Caki2 (cell line): ENCODE results near the gene CCDC9B. TPM values are rescaled to one million over a fixed set of nuclear protein-coding genes. Genes with fewer than 3 reads are reported as not detected.
A peak's percentile ranks its signal among the peaks of the same experiment; 100 is the strongest.

Experiments
- DNase-seq: peaks from one replicate; pipeline ENCODE4 v3.0.0-alpha.2; 2015; ENCODE audit warnings: low read depth
- in situ Hi-C: cut with HindIII; loops from 2 replicates; pipeline ENCODE4 v1.10.0; 2016; ENCODE audit warnings: low sequenced_read_pairs, low pct_unique_long_range_greater_than_20kb, mixed read lengths
- total RNA-seq: library from RNA; depleted of rRNA; stranded (reverse); fragments of >200 nt; shearing (Covaris generic); gene quantifications from 2 replicates; pipeline ENCODE4 v1.2.3, GENCODE V29; 2014; ENCODE audit warnings: low replicate concordance; rRNA removed

CCDC9B gene
- total RNA-seq, 1 experiment from 2014 or later: 10.1 TPM

DNA sequence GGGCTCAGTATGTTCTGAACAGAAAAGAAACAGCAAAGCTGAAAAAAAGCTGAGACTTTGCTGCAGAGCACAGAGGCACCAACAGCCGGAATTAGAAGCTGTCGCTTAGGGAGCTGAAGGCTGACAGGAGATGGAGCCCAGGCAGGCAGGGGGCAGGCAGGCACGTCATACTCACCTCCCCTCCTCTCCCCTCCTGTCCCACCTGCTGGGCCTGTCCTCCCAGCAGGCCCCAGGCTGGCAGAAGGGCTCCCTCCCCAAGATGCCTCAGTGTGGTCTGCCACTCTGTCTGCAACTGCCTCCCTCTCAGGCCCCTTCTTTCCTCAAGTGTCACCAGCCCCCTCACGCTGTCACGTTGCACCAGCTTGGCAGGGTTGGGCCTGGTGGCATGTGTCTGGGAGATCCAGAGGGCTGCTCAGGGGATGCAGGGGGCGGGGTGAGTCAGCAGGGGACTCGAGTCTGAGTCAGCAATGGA lies 54.6 kb downstream of the CCDC9B start:
- DNase-seq: no peak
- in situ Hi-C loops: no loop called here

DNA sequence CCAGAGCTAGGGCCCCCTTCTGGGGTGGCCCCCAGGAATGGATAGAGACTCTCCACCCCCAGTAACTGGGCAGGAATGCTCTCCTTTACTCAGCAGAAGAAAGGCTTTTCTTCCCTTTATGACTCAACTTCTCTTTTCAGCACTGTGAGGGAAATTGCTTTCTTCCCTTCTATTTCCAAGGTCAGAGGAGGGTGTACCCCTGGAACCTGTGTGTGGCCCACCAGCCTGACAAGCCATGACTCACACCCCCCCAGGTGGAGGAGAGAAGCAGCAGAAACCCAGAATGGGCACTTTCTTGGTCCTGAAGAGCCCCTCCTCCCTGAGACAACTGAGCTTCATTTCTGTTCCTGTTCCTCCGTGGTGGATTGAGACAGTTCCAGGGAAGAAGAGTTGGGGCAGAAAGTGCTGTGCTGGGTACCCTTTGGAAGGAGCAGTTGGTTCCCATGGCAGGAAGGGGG lies 55.2 kb downstream of the CCDC9B start:
- in situ Hi-C loops: no loop called here
- no peak for DNase-seq

DNA sequence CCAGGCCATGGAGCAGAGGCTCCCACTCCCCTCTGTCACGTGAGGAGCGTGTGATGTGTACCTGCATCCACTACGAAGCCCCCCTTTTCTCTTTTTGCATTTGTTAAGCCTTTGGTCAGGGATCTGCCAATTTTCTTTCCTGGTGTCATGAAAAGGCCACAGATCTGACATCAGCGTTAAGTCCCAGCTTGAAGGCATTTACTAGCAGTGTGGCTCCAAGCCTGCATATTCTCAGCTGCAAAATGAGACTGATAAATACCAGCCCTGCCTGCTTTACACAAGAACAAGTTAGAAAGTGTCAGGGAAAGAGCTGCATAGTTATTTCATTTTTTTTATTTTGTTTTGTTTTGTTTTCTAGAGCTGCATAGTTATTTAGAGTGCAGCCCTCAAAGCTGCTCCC lies 55.6 kb downstream of the CCDC9B start:
- in situ Hi-C loops: no loop called here
- no peak for DNase-seq

DNA sequence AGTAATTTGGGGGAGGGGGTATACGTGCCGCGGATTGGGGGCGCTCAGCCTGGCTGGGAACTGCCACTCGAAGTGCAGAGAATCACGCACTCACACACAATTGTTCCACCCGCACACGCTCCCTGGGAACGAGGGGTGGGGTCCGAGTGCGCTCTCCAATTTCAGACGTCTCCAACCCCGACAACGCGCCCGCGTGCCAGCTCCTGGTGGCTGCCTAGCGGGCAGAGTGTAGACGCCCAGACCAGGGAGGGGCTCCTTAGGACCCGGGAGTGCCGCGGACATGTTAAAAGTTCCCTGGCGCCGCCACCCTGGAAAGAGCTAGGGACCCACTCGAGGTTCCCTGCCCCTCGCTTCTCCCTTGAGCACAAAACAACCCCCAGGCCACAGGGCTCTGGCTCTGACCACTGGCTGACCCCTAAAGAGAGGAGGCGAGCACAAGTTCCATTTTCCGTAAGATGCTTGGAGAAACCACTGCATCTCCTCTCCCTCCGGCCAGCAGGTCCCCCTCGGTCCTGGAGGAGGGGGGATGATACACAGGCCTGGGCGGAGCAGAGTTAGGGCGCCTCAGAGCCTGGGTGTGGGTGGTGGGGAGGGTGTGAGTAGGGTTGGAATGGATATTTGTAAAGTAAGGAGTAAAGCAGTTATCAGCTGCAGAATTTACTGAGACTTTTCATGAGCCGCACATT lies 57.0 kb downstream of the CCDC9B start:
- in situ Hi-C loops: no loop called here
- no peak for DNase-seq

DNA sequence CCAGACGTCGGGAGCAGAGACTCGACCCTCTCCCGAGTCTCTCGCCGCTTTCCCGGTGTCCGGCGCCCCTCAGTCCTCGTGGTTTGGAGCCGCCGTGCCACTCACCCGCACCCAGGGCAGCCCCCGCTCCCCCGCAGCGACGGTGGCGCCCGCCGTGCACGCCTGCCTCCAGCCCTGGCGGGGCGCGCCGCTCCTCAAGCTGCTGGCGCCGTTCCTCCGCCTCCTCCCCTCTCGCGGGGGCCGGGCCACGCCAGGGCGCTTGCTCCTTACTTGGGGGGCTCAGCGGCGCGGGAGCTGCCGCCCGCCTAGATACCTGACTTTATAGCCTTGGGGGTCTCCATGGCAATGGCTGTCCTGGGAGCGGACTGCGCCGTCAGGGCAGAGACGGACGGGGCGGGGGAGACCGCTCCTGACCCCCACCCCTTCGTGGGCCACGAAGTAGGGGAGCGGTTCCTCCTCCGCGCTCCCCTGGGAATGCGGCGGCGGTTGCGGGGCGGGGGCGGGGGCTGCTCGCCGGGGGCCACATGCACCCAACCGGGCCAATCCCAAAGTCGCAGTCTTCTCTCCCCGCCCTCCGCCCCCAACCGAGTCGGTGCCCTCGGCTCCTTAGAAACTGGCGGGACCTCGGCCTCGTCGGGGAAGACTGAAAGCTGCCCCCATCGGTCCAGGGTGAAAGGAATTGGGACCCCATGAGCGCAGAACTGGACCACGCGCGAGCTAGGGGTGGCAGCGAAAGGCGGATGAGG lies 57.7 kb downstream of the CCDC9B start, which contains the start of gene ANKRD63:
TSS of gene ANKRD63 (minus strand) at position 196 of the 746 bp plus-strand sequence. CDS start 478 bp downstream, outside the sequence.
- no peak for DNase-seq
- in situ Hi-C loops: no loop called here

DNA sequence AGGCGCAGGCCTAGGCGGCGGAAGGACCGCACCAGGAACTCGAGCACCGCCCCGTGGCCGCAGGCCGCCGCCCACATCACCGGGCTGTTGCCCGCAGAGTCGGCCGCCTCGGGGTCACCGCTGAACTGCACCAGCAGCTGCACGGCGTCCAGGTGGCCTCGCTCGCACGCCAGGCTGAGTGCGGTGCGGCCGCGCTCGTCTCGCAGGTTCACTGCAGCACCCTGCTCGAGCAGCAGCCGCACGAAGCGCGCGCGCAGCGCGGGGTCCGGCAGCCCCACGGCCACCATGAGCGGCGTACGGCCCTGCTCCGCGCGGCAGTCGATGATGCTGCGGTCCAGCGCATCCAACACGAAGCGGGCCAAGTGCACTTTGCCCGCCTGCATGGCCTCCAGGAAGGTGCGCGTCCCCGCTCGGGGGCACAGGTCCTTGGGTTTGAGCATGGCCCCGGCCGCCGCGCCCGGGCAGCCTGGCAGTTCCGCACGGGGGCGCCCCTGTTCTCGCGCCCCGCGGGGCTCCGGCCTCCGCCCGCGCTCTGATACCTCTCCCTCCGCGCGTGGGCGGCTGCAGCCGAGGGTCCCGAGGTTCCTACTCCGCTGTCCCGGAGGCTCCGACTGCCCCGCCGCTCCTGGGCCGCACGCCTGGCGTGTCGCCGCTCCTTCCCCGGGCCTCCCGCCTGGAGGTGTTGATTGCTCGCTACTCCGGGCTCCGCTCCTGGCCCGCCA lies 58.4 kb downstream of the CCDC9B start:
- peak; percentile 50 for DNase-seq
- in situ Hi-C loops: no loop called here

DNA sequence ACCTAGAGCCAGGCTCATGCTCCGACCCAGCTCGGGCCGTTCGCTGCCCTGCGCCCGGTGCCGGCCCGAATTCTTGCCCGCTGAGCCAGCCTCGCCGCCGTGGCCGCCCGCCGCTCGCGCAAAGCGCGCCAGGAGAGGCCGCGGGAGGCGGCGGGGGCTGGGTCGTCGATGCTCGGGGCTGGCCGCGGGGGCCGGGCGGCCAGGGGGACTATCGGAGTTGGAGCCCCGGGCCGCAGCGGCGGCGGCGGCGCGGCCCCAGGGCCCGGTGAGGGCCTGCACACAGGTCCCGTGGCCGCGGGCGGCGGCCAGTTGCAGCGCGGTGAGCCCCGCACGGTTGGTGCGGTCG lies 59.0 kb downstream of the CCDC9B start:
- no peak for DNase-seq
- in situ Hi-C loops: no loop called here

Other genes with a start within 250 kb of the CCDC9B start
- 0.23 and 1.8 TPM in 2 replicates for gene BMF, start 232.1 kb downstream of the CCDC9B start, total RNA-seq
- gene BUB1B, start 179.9 kb downstream of the CCDC9B start, total RNA-seq: 44.3 and 49.3 TPM in 2 replicates
- gene PAK6, start 101.9 kb downstream of the CCDC9B start, total RNA-seq: not detected in 2 replicates
- gene ANKRD63, start 57.9 kb downstream of the CCDC9B start, total RNA-seq: not detected in 2 replicates
- gene PLCB2, start 33.0 kb downstream of the CCDC9B start, total RNA-seq: not detected in 2 replicates
- gene INAFM2, start 17.2 kb downstream of the CCDC9B start, total RNA-seq: 2.6 and 4.6 TPM in 2 replicates
- gene PHGR1, start 10.1 kb upstream of the CCDC9B start, total RNA-seq: not detected in 2 replicates
- gene DISP2, start 17.3 kb upstream of the CCDC9B start, total RNA-seq: under 0.01 TPM in 1 of 2 replicates, not detected in the other
- 54.8 and 65.1 TPM in 2 replicates for gene KNSTRN, start 41.8 kb upstream of the CCDC9B start, total RNA-seq
- 50.4 and 79.9 TPM in 2 replicates for gene IVD, start 64.9 kb upstream of the CCDC9B start, total RNA-seq
- gene BAHD1, start 100.0 kb upstream of the CCDC9B start, total RNA-seq: 4.6 and 5.0 TPM in 2 replicates
- 17.3 and 20.0 TPM in 2 replicates for gene CHST14, start 130.0 kb upstream of the CCDC9B start, total RNA-seq
- gene CCDC32, start 224.1 kb upstream of the CCDC9B start, total RNA-seq: 31.4 and 33.7 TPM in 2 replicates
- gene RPUSD2, start 228.4 kb upstream of the CCDC9B start, total RNA-seq: 16.1 and 20.3 TPM in 2 replicates